B cell (primary cell): ENCODE results near the gene NAA80. TPM values are rescaled to one million over a fixed set of nuclear protein-coding genes. Genes with fewer than 3 reads are reported as not detected.

Source experiments
- ATAC-seq: fragments of 200-7000 bp; cut with Tn5 transposase; one replicate; pipeline ENCODE4 v1.10.0; 2021; ENCODE audit warnings: low read depth, mild to moderate bottlenecking, moderate number of reproducible peaks, moderate library complexity
- CTCF ChIA-PET: fragments of 350-600 bp; sonication (Branson Sonifier 250); formaldehyde crosslinking; loops from one replicate; lab custom pipeline; 2021; ENCODE audit warnings: antibody characterized with exemption, inconsistent platforms; lab: Charles Lee
- POLR2A ChIA-PET: fragments of 350-600 bp; sonication (Branson Sonifier 250); formaldehyde crosslinking; loops from one replicate; lab custom pipeline; 2021; ENCODE audit warnings: antibody characterized with exemption; lab: Charles Lee
- DNase-seq: peaks from one replicate; pipeline ENCODE4 v3.0.0; 2013
- H2AFZ ChIP-seq: 2 replicates; pipeline ENCODE4 v1.6.1; 2012; ENCODE audit warnings: mild to moderate bottlenecking, low read depth, low read length; ENCODE audit not compliant: insufficient read depth, poor library complexity, severe bottlenecking
- H3K27ac ChIP-seq, 2 donors: 1 replicate in 1 of 2; 2 replicates in 1 of 2; pipeline ENCODE4 v1.5.1; 2012 to 2013; ENCODE audit warnings: low read length in 2 of 2, mild to moderate bottlenecking in 2 of 2, moderate library complexity in 1 of 2
- H3K27me3 ChIP-seq, 4 experiments: fragments of 200-600 bp in 1 of 4; sonication (generic) in 1 of 4; replicated peaks in 1 of 4; 1 replicate in 2 of 4; 2 replicates in 2 of 4; pipeline versions ENCODE4 v1.6.1 to v1.7.0; 2013 to 2016; ENCODE audit warnings: low read length in 3 of 4, mild to moderate bottlenecking in 2 of 4, mixed read lengths in 1 of 4, moderate library complexity in 1 of 4; ENCODE audit not compliant: insufficient read depth in 4 of 4, control insufficient read depth in 3 of 4; ENCODE audit errors: control extremely low read depth in 1 of 4
- H3K36me3 ChIP-seq, 2 experiments: replicated peaks in 1 of 2; 1 replicate in 1 of 2; 2 replicates in 1 of 2; pipeline versions ENCODE4 v1.6.1 to v1.7.1; 2013; ENCODE audit warnings: low read length in 1 of 2; ENCODE audit not compliant: insufficient read depth in 2 of 2, control insufficient read depth in 1 of 2; ENCODE audit errors: control extremely low read depth in 1 of 2, extremely low read depth in 1 of 2
- H3K4me1 ChIP-seq, 2 donors: fragments of 200-600 bp in 1 of 2; sonication (generic) in 1 of 2; 1 replicate in 1 of 2; 2 replicates in 1 of 2; pipeline versions ENCODE4 v1.5.1 to v1.6.1; 2013 to 2017; ENCODE audit warnings: low read length in 2 of 2; ENCODE audit not compliant: control insufficient read depth in 2 of 2, insufficient read depth in 2 of 2
- H3K4me2 ChIP-seq: replicated peaks from 2 replicates; pipeline ENCODE3; 2012; ENCODE audit warnings: mild to moderate bottlenecking, low read depth, low read length; ENCODE audit not compliant: poor library complexity, severe bottlenecking
- H3K4me3 ChIP-seq, 5 experiments: fragments of 200-600 bp in 1 of 5; sonication (generic) in 1 of 5; 1 replicate in 3 of 5; 2 replicates in 2 of 5; pipeline versions ENCODE4 v1.5.1 to v1.7.0; 2011 to 2016; ENCODE audit warnings: low read length in 4 of 5, mild to moderate bottlenecking in 4 of 5, low read depth in 2 of 5, control low read depth in 1 of 5, moderate library complexity in 1 of 5; ENCODE audit not compliant: insufficient read depth in 1 of 5; ENCODE audit errors: control extremely low read depth in 1 of 5, extremely low read depth in 1 of 5
- H3K79me2 ChIP-seq: fragments of 200-600 bp; sonication (generic); one replicate; pipeline ENCODE4 v1.6.0; 2016; ENCODE audit warnings: low read length; ENCODE audit not compliant: control insufficient read depth, insufficient read depth
- H3K9ac ChIP-seq: fragments of 200-600 bp; sonication (generic); 2 replicates; pipeline ENCODE4 v1.6.1; 2017; ENCODE audit warnings: mild to moderate bottlenecking, low read length, moderate library complexity
- H3K9me3 ChIP-seq, 3 donors: one replicate each; pipeline versions ENCODE4 v1.6.1 to v1.7.1; 2013; ENCODE audit warnings: low read length in 2 of 3; ENCODE audit not compliant: control insufficient read depth in 2 of 3, insufficient read depth in 1 of 3; ENCODE audit errors: control extremely low read depth in 1 of 3
- H4K20me1 ChIP-seq: 2 replicates; pipeline ENCODE4 v1.6.0; 2012; ENCODE audit warnings: mild to moderate bottlenecking, low read length; ENCODE audit not compliant: insufficient read depth, control insufficient read depth, poor library complexity, severe bottlenecking
- H3K27ac Mint-ChIP-seq: one replicate; pipeline ENCODE4 v1.8.0; 2021; ENCODE audit warnings: mixed read lengths
- H3K27me3 Mint-ChIP-seq: one replicate; pipeline ENCODE4 v1.8.0; 2021; ENCODE audit warnings: mixed read lengths
- H3K4me1 Mint-ChIP-seq: one replicate; pipeline ENCODE4 v1.8.0; 2021; ENCODE audit warnings: mixed read lengths
- H3K4me3 Mint-ChIP-seq: one replicate; pipeline ENCODE4 v1.8.0; 2021; ENCODE audit warnings: mixed read lengths
- H3K9me3 Mint-ChIP-seq: one replicate; pipeline ENCODE4 v1.8.0; 2022; ENCODE audit warnings: mixed read lengths; ENCODE audit not compliant: insufficient read depth
- EZH2 ChIP-seq: IDR thresholded peaks from 2 replicates; pipeline ENCODE4 v1.6.1; 2012; ENCODE audit warnings: borderline replicate concordance, low read depth, mild to moderate bottlenecking, moderate library complexity, low read length; ENCODE audit not compliant: insufficient read depth, poor library complexity, severe bottlenecking
- WGBS: methylation state at CpG from one replicate; pipeline ENCODE4 v1.1.5; 2013; ENCODE audit warnings: missing lambda C conversion rate; ENCODE audit not compliant: insufficient coverage; 5-methylcytosine and 5-hydroxymethylcytosine counted together
- intact Hi-C: fragments of 100-400 bp; cut with micrococcal nuclease; formaldehyde crosslinking; loops from one replicate; pipeline ENCODE4 v1.10.0; 2022
- polyA plus RNA-seq: library from polyadenylated mRNA; depleted of rRNA; stranded (reverse); fragments of >200 nt; gene quantifications from 2 replicates; pipeline ENCODE4 v1.2.3, GENCODE V29; 2012
- total RNA-seq, 2 donors: library from RNA; stranded (reverse); fragments of 120-200 nt in 1 of 2; gene quantifications; 1 replicate in 1 of 2; 2 replicates in 1 of 2; pipeline versions ENCODE4 v1.2.3 to v1.2.4, GENCODE V29; 2013 to 2022
- TF ChIP-seq, protein P1 (sequence below): fragments of 200-600 bp; IDR thresholded peaks from one replicate; pipeline ENCODE4 v1.8.0; 2022; ENCODE audit warnings: antibody characterized with exemption, mild to moderate bottlenecking

NAA80 gene
- total and polyA plus RNA-seq, 2 donors (not counting 1 experiment from before 2014, with no cell fraction given): 37.8 to 49.0 TPM

DNA sequence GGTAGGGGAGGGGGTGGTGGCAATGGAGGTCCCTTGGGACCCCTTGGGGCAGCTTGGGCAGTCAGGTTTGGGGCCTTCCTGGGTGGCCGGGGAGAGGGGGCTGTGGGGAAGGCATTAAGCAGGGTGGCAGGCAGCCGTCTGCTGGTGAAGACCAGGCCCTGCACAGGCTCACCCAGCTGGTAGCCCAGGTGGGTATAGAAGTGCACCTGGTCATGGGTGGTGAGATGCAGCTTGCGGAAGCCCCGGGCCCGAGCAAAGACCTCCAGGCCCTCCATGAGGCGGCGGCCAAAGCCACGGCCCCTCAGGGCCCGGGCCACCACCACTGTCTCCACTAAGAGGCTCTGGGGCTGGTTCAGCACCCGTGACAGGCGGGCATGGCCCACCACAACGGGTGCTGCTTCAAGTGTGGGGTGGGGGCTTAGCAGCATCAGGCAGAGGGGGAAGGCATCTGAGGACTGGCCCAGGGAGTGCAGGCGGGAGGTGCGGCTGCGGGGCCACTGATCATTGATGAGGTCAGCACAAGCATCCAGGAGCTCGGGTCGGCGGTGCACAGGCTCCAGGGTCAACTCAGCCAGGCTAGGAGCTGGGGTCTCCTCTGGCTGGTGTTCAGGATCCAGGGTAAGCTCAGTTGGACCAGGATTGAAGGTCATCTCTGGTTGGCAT is 2.4 kb downstream of the NAA80 start:
- Mint-ChIP-seq H3K4me1 (peaks cover 42% of the 10 kb centered on the region), H3K27me3 (no peaks in the 10 kb centered on the region), H3K9me3 (no peaks in the 10 kb centered on the region), H3K4me3 (peak overlapping the region; percentile 49), H3K27ac (peak overlapping the region; percentile 15)
- WGBS: 92% methylated on average over 16 of the region's 18 CpGs
- peak; percentile 29 for DNase-seq
- no peaks in the 10 kb centered on the region for H3K27me3 ChIP-seq
- no peak for ATAC-seq
- H3K9me3 ChIP-seq: no peaks in the 10 kb centered on the region
- no peak for TF ChIP-seq EZH2
- TF ChIP-seq, protein P1, sequence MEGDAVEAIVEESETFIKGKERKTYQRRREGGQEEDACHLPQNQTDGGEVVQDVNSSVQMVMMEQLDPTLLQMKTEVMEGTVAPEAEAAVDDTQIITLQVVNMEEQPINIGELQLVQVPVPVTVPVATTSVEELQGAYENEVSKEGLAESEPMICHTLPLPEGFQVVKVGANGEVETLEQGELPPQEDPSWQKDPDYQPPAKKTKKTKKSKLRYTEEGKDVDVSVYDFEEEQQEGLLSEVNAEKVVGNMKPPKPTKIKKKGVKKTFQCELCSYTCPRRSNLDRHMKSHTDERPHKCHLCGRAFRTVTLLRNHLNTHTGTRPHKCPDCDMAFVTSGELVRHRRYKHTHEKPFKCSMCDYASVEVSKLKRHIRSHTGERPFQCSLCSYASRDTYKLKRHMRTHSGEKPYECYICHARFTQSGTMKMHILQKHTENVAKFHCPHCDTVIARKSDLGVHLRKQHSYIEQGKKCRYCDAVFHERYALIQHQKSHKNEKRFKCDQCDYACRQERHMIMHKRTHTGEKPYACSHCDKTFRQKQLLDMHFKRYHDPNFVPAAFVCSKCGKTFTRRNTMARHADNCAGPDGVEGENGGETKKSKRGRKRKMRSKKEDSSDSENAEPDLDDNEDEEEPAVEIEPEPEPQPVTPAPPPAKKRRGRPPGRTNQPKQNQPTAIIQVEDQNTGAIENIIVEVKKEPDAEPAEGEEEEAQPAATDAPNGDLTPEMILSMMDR: no peak
- no peak overlapping the region for H3K27ac ChIP-seq
- ChIA-PET CTCF (interaction anchor here (0.9 to 1.0 kb wide), 2 partner anchors 28 to 66 kb away, joined by 3 read pairs; no protein-coding TSS in a partner anchor), POLR2A (no interaction called here)
- H3K9ac ChIP-seq: no peak overlapping the region
- intact Hi-C loops: loop anchor here (10.0 kb wide), 1 partner anchor 1088 kb away; the partner anchor contains the start of gene MANF
- H3K79me2 ChIP-seq: peaks cover 18% of the 10 kb centered on the region
- H2AFZ ChIP-seq: no peak overlapping the region
- peaks cover 0 to 4% of the 10 kb centered on the region in 2 experiments for H3K36me3 ChIP-seq
- H3K4me2 ChIP-seq: no peak overlapping the region
- no peaks in the 10 kb centered on the region for H4K20me1 ChIP-seq
- H3K4me1 ChIP-seq: peaks cover 22 to 33% of the 10 kb centered on the region in 2 donors
- no peak overlapping the region for H3K4me3 ChIP-seq
